GM03348 (cell line): Measurements from ENCODE around the gene CACNB4.

Source experiments
- DNase-seq: peaks from one replicate; pipeline ENCODE4 v3.0.0; 2012; ENCODE audit warnings: low spot score

CACNB4 gene

DNA sequence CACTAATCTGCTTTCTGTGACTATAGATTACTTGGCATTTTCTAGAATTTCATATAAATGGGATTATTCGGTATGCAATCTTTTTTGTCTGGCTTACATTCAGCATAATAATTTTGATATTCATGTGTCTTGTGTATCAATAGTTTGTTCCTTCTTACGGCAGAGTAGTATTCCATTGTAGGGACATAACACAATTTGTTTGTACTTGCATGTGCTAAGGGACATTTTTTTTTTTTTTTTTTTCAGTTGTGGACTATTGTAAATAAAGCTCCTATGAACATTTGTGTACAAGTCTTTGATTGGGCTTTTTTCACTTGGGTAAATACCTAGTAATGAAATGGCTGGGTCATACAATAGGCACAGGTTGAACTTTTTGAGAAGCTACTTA is 315.7 kb downstream of the CACNB4 start:
- DNase-seq: no peak
